Measurements from ENCODE around the gene PHACTR2. TPM values are rescaled to one million over a fixed set of nuclear protein-coding genes. Genes with fewer than 3 reads are reported as not detected.

Gene PHACTR2
- total RNA-seq, 2 donors from 2014 or later = 17.9 to 35.6 TPM

- intact Hi-C loops (cut with DNase I) = no loop called here
- Histone ChIP-seq H3K27ac (no peak overlapping the region), H3K27me3 (no peaks in the 10 kb centered on the region), H3K36me3 (replicated peaks in 1 of 2; ENCODE audit: insufficient read depth in 1 of 2, low read depth in 2 of 2) (no peaks in the 10 kb centered on the region), H3K9me3 (no peaks in the 10 kb centered on the region), H3K4me3 (no peak overlapping the region), H3K4me1 (peaks cover 22% of the 10 kb centered on the region)
- TF ChIP-seq POLR2A (IDR thresholded peaks at IDR 0.05) = no peak
- TF ChIP-seq, protein P1, sequence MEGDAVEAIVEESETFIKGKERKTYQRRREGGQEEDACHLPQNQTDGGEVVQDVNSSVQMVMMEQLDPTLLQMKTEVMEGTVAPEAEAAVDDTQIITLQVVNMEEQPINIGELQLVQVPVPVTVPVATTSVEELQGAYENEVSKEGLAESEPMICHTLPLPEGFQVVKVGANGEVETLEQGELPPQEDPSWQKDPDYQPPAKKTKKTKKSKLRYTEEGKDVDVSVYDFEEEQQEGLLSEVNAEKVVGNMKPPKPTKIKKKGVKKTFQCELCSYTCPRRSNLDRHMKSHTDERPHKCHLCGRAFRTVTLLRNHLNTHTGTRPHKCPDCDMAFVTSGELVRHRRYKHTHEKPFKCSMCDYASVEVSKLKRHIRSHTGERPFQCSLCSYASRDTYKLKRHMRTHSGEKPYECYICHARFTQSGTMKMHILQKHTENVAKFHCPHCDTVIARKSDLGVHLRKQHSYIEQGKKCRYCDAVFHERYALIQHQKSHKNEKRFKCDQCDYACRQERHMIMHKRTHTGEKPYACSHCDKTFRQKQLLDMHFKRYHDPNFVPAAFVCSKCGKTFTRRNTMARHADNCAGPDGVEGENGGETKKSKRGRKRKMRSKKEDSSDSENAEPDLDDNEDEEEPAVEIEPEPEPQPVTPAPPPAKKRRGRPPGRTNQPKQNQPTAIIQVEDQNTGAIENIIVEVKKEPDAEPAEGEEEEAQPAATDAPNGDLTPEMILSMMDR (IDR thresholded peaks at IDR 0.05) = no peak
- no peak for DNase-seq
- no peak for ATAC-seq
- 65 to 70% methylated on average over 3 of the region's 3 CpGs for WGBS, 2 donors
Measured at GRCh38 chr6:143750877-143751276, 73.1 kb downstream of the PHACTR2 start.

- WGBS, 2 donors = 65% methylated on average over 2 of the region's 2 CpGs
- intact Hi-C loops (cut with DNase I) = no loop called here
- H3K27me3 ChIP-seq = no peaks in the 10 kb centered on the region
Measured at GRCh38 chr6:143752459-143752858, 74.7 kb downstream of the PHACTR2 start.

GRCh38 chr6:143753678-143754077 lies 75.9 kb downstream of the PHACTR2 start:
- Histone ChIP-seq H3K27ac (no peak overlapping the region), H3K4me1 (no peaks in the 10 kb centered on the region), H3K4me3 (no peak overlapping the region), H3K9me3 (no peaks in the 10 kb centered on the region), H3K36me3 (replicated peaks in 1 of 2; ENCODE audit: insufficient read depth in 1 of 2, low read depth in 2 of 2) (no peaks in the 10 kb centered on the region), H3K27me3 (no peaks in the 10 kb centered on the region)
- WGBS, 2 donors = 85 to 90% methylated on average over 4 of the region's 4 CpGs
- intact Hi-C loops (cut with DNase I) = no loop called here
- no peak for ATAC-seq
- TF ChIP-seq, protein P1 (IDR thresholded peaks at IDR 0.05) = no peak
- TF ChIP-seq POLR2A (IDR thresholded peaks at IDR 0.05) = no peak
- DNase-seq = no peak

More at GRCh38 chr6:143752459-143752858, 74.7 kb downstream of the PHACTR2 start:
- peaks cover 8% of the 10 kb centered on the region for H3K4me1 ChIP-seq
- DNase-seq (no peak), ATAC-seq (no peak)
- no peaks in the 10 kb centered on the region for H3K9me3 ChIP-seq
- TF ChIP-seq, protein P1 (IDR thresholded peaks at IDR 0.05) = no peak
- TF ChIP-seq POLR2A (IDR thresholded peaks at IDR 0.05) = no peak
- no peak overlapping the region for H3K27ac ChIP-seq
- no peaks in the 10 kb centered on the region for H3K36me3 ChIP-seq (replicated peaks in 1 of 2; ENCODE audit: insufficient read depth in 1 of 2, low read depth in 2 of 2)
- no peak overlapping the region for H3K4me3 ChIP-seq

GRCh38 chr6:143754204-143754603 lies 76.4 kb downstream of the PHACTR2 start:
- H3K36me3 ChIP-seq (replicated peaks in 1 of 2; ENCODE audit: insufficient read depth in 1 of 2, low read depth in 2 of 2) = no peaks in the 10 kb centered on the region
- 57 to 60% methylated on average over 3 to 4 of the region's 4 CpGs for WGBS, 2 donors
- H3K4me1 ChIP-seq = no peaks in the 10 kb centered on the region
- intact Hi-C loops (cut with DNase I) = no loop called here
- H3K9me3 ChIP-seq = no peaks in the 10 kb centered on the region
- TF ChIP-seq, protein P1 (IDR thresholded peaks at IDR 0.05) = no peak
- no peak for TF ChIP-seq POLR2A (IDR thresholded peaks at IDR 0.05)
- DNase-seq (peak in 1 of 4 donors; percentile 26), ATAC-seq (no peak)
- H3K4me3 ChIP-seq = no peak overlapping the region
- H3K27ac ChIP-seq = no peak overlapping the region
- no peaks in the 10 kb centered on the region for H3K27me3 ChIP-seq

GRCh38 chr6:143755301-143755744 lies 77.6 kb downstream of the PHACTR2 start:
- no peak for ATAC-seq

More at GRCh38 chr6:143755301-143755744, 77.6 kb downstream of the PHACTR2 start:
- Histone ChIP-seq H3K9me3 (no peaks in the 10 kb centered on the region), H3K27me3 (no peaks in the 10 kb centered on the region), H3K4me3 (no peak overlapping the region), H3K27ac (no peak overlapping the region), H3K36me3 (replicated peaks in 1 of 2; ENCODE audit: insufficient read depth in 1 of 2, low read depth in 2 of 2) (no peaks in the 10 kb centered on the region), H3K4me1 (no peaks in the 10 kb centered on the region)
- intact Hi-C loops (cut with DNase I) = no loop called here
- TF ChIP-seq, protein P1 (IDR thresholded peaks at IDR 0.05) = no peak
- no peak for TF ChIP-seq POLR2A (IDR thresholded peaks at IDR 0.05)
- no peak for DNase-seq
- 62 to 67% methylated on average over 5 of the region's 5 CpGs for WGBS, 2 donors

Measured in body of pancreas (tissue), 4 donors.